Measurements from ENCODE around the gene SCAMP4.
"Not testable (repeated sequence)": the region's sequence is repeated elsewhere in the genome, so short reads cannot be mapped to it uniquely, and the experiment has no call there.

SCAMP4 gene

GRCh38 chr19:1879982-1880381 lies 25.2 kb upstream of the SCAMP4 start:
- H3K4me1 ChIP-seq (ENCODE audit: insufficient read depth, low read length); H3K27ac ChIP-seq (ENCODE audit: low read length); H3K36me3 ChIP-seq (ENCODE audit: insufficient read depth, low read depth, low read length); H3K9ac ChIP-seq (ENCODE audit: low read depth, low read length); H3K4me3 ChIP-seq (ENCODE audit: low read length); H3K27me3 ChIP-seq (ENCODE audit: insufficient read depth, low read length); H3K9me3 ChIP-seq (ENCODE audit: insufficient read depth, low read depth, low read length): not testable (repeated sequence)

DNA sequence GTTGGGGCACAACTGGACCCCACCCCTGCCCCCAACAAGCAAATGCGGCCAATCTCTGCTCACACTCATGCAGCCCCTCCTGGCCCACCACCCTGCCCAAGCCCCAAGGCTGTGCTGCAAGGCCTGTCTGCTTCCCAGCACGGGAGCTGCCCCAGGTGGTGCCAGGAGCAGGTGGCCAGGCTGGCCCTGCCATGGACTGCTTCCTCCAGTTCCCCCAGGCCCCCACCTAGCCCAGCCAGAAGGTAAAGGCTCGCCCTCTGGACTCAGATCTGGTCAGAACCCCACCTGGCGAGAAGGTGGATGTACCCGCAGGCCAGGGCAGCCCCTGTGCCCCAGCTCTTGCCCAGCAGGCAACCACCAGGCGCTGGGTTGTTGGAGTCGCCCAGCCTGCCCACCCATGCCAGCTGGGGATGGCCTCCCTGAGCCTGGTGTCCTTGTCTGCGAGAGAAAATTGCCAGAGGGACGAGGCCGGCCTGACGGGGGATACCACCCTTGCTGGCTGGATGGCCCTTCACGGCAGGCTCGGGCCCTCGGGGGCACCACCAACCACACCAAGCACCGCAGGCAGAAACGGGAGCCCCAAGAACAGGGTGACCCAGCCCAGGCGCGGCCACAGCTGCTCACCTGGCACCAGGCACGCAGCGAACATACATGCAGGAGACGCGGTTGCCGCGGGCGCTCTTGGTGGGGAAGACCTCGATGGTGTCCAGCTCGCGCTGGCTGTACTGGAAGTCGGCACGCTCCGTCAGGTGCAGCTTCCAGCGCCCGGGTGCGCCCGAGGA lies 24.4 kb upstream of the SCAMP4 start:
- Histone ChIP-seq H3K4me1 (ENCODE audit: insufficient read depth, low read length) (peaks cover 6% of the 10 kb centered on the region; the same call in 1 of the 2 replicates), H3K9ac (ENCODE audit: low read depth, low read length) (no peak overlapping the region), H3K4me3 (ENCODE audit: low read length) (no peak overlapping the region), H3K9me3 (ENCODE audit: insufficient read depth, low read depth, low read length) (no peaks in the 10 kb centered on the region), H3K36me3 (ENCODE audit: insufficient read depth, low read depth, low read length) (no peaks in the 10 kb centered on the region), H3K27me3 (ENCODE audit: insufficient read depth, low read length) (no peaks in the 10 kb centered on the region), H3K27ac (ENCODE audit: low read length) (no peak overlapping the region)

GRCh38 chr19:1881393-1882088 lies 23.7 kb upstream of the SCAMP4 start:
- not testable (repeated sequence) for H3K9me3 ChIP-seq (ENCODE audit: insufficient read depth, low read depth, low read length); H3K9ac ChIP-seq (ENCODE audit: low read depth, low read length); H3K36me3 ChIP-seq (ENCODE audit: insufficient read depth, low read depth, low read length); H3K27ac ChIP-seq (ENCODE audit: low read length); H3K4me3 ChIP-seq (ENCODE audit: low read length); H3K27me3 ChIP-seq (ENCODE audit: insufficient read depth, low read length); H3K4me1 ChIP-seq (ENCODE audit: insufficient read depth, low read length)

DNA sequence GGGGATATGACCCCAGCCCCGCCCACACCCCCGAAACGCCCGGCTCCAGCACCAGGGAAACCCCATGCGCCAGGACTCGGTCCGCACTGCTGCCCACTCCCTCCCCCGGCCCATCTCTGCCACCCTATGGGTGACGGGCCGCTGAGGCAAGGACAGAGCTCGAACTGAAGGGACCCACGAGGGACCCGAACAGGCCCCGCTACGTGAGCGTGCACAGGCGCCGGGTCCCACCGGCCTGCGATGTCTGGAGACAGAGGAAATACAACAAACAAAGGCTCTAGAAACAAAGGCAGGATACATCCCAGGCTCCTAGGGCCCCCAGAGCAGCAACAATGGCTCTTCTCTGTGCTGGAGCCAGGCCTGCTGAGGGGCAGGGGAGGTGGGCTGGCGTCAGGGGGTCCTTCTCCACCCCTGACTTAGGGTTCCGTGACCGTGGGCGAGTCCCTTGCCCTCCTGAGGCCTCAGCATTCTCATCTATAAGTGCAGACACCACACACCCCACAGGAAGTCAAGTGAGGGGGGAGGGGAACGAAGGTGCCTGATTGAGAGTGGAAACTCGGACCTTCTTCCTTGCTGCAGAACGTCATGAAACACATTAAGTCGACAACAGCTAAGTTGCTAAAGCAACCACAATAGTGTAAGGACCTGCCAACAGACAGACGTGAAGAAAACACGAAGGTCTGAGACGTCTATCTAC lies 23.0 kb upstream of the SCAMP4 start:
- no peak overlapping the region; the same call in 1 of the 2 replicates for H3K9ac ChIP-seq (ENCODE audit: low read depth, low read length)
- no peak overlapping the region for H3K27ac ChIP-seq (ENCODE audit: low read length)

DNA sequence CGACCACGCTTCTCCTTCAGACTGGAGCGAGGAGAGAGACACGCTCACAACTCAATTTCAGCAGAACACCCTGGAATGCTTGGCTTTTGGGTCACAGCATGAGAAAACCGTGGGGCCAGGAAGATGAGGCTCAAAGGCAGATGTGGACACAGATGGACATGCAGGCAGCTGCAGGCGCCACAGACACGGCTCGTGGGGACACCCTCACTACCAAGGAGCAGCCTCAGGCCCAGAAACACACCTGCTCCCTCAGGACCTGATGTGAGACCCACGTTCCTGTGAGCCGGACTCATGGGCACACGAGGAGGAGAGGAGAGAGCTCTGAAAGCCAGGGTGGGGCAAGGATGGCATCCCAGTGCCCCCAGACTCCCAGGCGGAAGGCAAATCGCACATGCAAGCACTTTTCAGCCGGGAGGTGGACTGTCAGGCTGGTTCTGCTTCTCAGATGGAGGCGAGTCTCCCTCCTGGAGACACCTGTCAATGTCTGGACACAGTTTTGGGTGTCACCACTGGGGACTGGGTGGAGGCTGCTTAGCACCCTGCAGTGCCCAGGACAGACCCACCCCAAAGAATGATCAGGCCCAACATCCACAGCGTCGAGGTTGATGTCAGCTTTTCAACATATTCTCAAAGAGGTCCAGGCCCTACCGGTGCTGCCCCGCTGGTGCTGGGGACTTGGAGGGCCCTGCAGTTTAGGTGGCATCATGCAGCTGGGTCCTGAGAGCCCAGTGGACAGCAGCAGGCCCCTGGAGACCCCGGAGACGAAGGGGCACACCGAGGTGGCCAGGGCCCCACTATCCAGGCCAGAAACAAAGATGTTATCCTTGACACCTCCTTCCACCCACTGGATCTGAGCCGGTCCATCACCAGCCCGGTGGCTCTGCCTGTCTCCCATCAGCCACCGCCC lies 22.2 kb upstream of the SCAMP4 start:
- Histone ChIP-seq H3K27me3 (ENCODE audit: insufficient read depth, low read length) (no peaks in the 10 kb centered on the region), H3K9ac (ENCODE audit: low read depth, low read length) (no peak overlapping the region; the same call in 1 of the 2 replicates), H3K27ac (ENCODE audit: low read length) (no peak overlapping the region), H3K4me3 (ENCODE audit: low read length) (no peak overlapping the region), H3K9me3 (ENCODE audit: insufficient read depth, low read depth, low read length) (no peaks in the 10 kb centered on the region), H3K4me1 (ENCODE audit: insufficient read depth, low read length) (peaks cover 6% of the 10 kb centered on the region; the same call in 1 of the 2 replicates), H3K36me3 (ENCODE audit: insufficient read depth, low read depth, low read length) (no peaks in the 10 kb centered on the region)

More for the DNA sequence above, 23.0 kb upstream of the SCAMP4 start:
- peaks cover 6% of the 10 kb centered on the region; the same call in 1 of the 2 replicates for H3K4me1 ChIP-seq (ENCODE audit: insufficient read depth, low read length)
- no peak overlapping the region for H3K4me3 ChIP-seq (ENCODE audit: low read length)
- H3K36me3 ChIP-seq (ENCODE audit: insufficient read depth, low read depth, low read length) = no peaks in the 10 kb centered on the region
- no peaks in the 10 kb centered on the region for H3K27me3 ChIP-seq (ENCODE audit: insufficient read depth, low read length)
- no peaks in the 10 kb centered on the region for H3K9me3 ChIP-seq (ENCODE audit: insufficient read depth, low read depth, low read length)

GRCh38 chr19:1883784-1884183 lies 21.4 kb upstream of the SCAMP4 start:
- no peaks in the 10 kb centered on the region for H3K27me3 ChIP-seq (ENCODE audit: insufficient read depth, low read length)
- H3K36me3 ChIP-seq (ENCODE audit: insufficient read depth, low read depth, low read length) = no peaks in the 10 kb centered on the region
- no peak overlapping the region for H3K27ac ChIP-seq (ENCODE audit: low read length)
- peaks cover 6% of the 10 kb centered on the region; the same call in 1 of the 2 replicates for H3K4me1 ChIP-seq (ENCODE audit: insufficient read depth, low read length)
- peak overlapping the region; percentile 82 for H3K4me3 ChIP-seq (ENCODE audit: low read length)
- peak overlapping the region; percentile 72; the same call in 1 of the 2 replicates for H3K9ac ChIP-seq (ENCODE audit: low read depth, low read length)
- no peaks in the 10 kb centered on the region for H3K9me3 ChIP-seq (ENCODE audit: insufficient read depth, low read depth, low read length)

DNA sequence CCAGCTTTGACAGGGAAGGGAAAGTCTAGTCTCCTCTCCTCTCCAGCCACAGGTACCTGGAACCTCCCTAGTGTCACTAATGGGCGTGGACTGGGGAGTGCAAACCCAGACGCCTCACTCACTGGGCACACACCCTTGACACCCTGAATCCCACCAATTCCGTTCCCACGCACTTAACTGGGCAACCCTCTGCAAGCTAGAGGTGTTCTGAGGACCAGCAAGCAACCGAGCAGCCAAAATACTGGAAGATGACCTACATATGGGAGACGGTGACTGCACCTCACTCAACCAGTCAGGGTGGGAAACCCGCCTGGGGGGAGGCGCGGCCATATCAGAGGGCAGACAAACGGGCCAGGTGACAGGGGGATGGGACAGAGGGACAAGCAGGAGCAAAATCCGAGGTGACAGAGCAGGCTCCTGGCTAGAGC lies 20.9 kb upstream of the SCAMP4 start:
- Histone ChIP-seq H3K4me1 (ENCODE audit: insufficient read depth, low read length) (peaks cover 6% of the 10 kb centered on the region; the same call in 1 of the 2 replicates), H3K9ac (ENCODE audit: low read depth, low read length) (peak overlapping the region; percentile 72), H3K4me3 (ENCODE audit: low read length) (peak overlapping the region; percentile 82), H3K9me3 (ENCODE audit: insufficient read depth, low read depth, low read length) (no peaks in the 10 kb centered on the region), H3K27ac (ENCODE audit: low read length) (no peak overlapping the region), H3K36me3 (ENCODE audit: insufficient read depth, low read depth, low read length) (no peaks in the 10 kb centered on the region), H3K27me3 (ENCODE audit: insufficient read depth, low read length) (no peaks in the 10 kb centered on the region)

GRCh38 chr19:1884719-1885334 lies 20.4 kb upstream of the SCAMP4 start:
- H3K27ac ChIP-seq (ENCODE audit: low read length) = no peak overlapping the region
- H3K36me3 ChIP-seq (ENCODE audit: insufficient read depth, low read depth, low read length) = no peaks in the 10 kb centered on the region
- no peaks in the 10 kb centered on the region for H3K27me3 ChIP-seq (ENCODE audit: insufficient read depth, low read length)
- H3K9ac ChIP-seq (ENCODE audit: low read depth, low read length) = peak overlapping the region; percentile 72
- peaks cover 6% of the 10 kb centered on the region; the same call in 1 of the 2 replicates for H3K4me1 ChIP-seq (ENCODE audit: insufficient read depth, low read length)
- H3K4me3 ChIP-seq (ENCODE audit: low read length) = peak overlapping the region; percentile 82
- H3K9me3 ChIP-seq (ENCODE audit: insufficient read depth, low read depth, low read length) = no peaks in the 10 kb centered on the region

DNA sequence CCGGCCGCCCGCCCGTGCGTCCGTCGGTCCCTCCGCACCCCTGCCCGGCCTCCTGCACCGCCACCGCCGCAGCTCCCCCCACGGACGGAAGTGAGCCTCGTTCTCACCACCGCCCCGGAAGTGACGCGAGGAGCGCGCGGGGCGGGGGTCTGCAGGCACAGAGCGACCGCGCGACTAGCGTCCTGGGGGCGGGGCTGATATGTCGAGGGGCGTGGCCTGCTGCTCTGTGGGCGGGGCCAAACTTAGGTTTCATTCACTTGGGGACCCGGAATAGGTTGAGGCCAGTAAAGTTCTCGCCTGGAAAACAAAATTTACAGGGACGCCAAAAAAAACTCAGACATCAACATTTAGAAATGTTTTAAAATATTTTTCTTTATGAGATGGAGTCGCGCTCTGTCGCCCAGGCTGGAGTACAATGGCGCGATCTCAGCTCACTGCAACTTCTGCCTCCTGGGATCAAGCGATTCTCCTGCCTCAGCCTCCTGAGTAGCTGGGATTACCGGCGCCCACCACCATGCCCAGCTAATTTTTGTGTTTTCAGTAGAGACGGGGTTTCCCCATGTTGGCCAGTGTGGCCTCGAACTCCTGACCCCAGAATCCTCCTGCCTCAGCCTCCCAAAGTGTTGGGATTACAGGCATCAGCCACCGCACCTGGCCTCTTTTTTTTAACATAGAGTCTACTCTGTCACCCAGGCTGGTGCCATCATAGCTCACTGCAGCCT lies 19.6 kb upstream of the SCAMP4 start, which contains the start of gene ABHD17A:
Gene ABHD17A (minus strand): TSS at position 99 of the 722 bp plus-strand sequence. CDS start 3,930 bp downstream, outside the sequence.
- H3K9ac ChIP-seq (ENCODE audit: low read depth, low read length) = peak within 1 kb of the TSS; percentile 72
- H3K36me3 ChIP-seq (ENCODE audit: insufficient read depth, low read depth, low read length); H3K4me1 ChIP-seq (ENCODE audit: insufficient read depth, low read length); H3K27me3 ChIP-seq (ENCODE audit: insufficient read depth, low read length); H3K9me3 ChIP-seq (ENCODE audit: insufficient read depth, low read depth, low read length); H3K27ac ChIP-seq (ENCODE audit: low read length): not testable (repeated sequence)
- peak within 1 kb of the TSS; percentile 82 for H3K4me3 ChIP-seq (ENCODE audit: low read length)

GRCh38 chr19:1886360-1886759 lies 18.8 kb upstream of the SCAMP4 start:
- H3K36me3 ChIP-seq (ENCODE audit: insufficient read depth, low read depth, low read length); H3K9me3 ChIP-seq (ENCODE audit: insufficient read depth, low read depth, low read length); H3K4me1 ChIP-seq (ENCODE audit: insufficient read depth, low read length); H3K9ac ChIP-seq (ENCODE audit: low read depth, low read length); H3K27me3 ChIP-seq (ENCODE audit: insufficient read depth, low read length); H3K27ac ChIP-seq (ENCODE audit: low read length); H3K4me3 ChIP-seq (ENCODE audit: low read length): not testable (repeated sequence)
